Fibroblast of skin of right biceps (primary cell): ENCODE data around the gene TBPL1.

ENCODE experiments used
- DNase-seq: peaks from one replicate; pipeline ENCODE4 v3.0.0-alpha.2; 2013

Gene TBPL1

GRCh38 chr6:134010974-134011373 lies 58.0 kb downstream of the TBPL1 start:
- DNase-seq: no peak

GRCh38 chr6:134014588-134015137 lies 61.6 kb downstream of the TBPL1 start:
- DNase-seq: no peak

- DNase-seq: no peak
These were observed 62.9 kb downstream of the TBPL1 start for GRCh38 chr6:134015719-134016557.

GRCh38 chr6:134016558-134016814 lies 63.5 kb downstream of the TBPL1 start:
- no peak for DNase-seq

- no peak for DNase-seq
These were observed 67.0 kb downstream of the TBPL1 start for GRCh38 chr6:134020071-134020470.

GRCh38 chr6:134020543-134020942 lies 67.5 kb downstream of the TBPL1 start:
- no peak for DNase-seq

- no peak for DNase-seq
These were observed 67.9 kb downstream of the TBPL1 start for GRCh38 chr6:134020968-134021367.

GRCh38 chr6:134021396-134022122 lies 68.5 kb downstream of the TBPL1 start:
- DNase-seq: no peak

- no peak for DNase-seq
These were observed 69.6 kb downstream of the TBPL1 start for GRCh38 chr6:134022650-134023049.

GRCh38 chr6:134026597-134026996 lies 73.6 kb downstream of the TBPL1 start:
- no peak for DNase-seq

- no peak for DNase-seq
These were observed 75.4 kb downstream of the TBPL1 start for GRCh38 chr6:134028438-134028837.

GRCh38 chr6:134029495-134030455 lies 76.8 kb downstream of the TBPL1 start:
- peak; percentile 52 for DNase-seq

- DNase-seq: peak; percentile 41
These were observed 78.8 kb downstream of the TBPL1 start for GRCh38 chr6:134031696-134032255.

GRCh38 chr6:134034478-134034877 lies 81.5 kb downstream of the TBPL1 start:
- no peak for DNase-seq

- DNase-seq: no peak
These were observed 82.2 kb downstream of the TBPL1 start for GRCh38 chr6:134034961-134035822.

- peak; percentile 18 for DNase-seq
These were observed 82.8 kb downstream of the TBPL1 start for GRCh38 chr6:134035823-134036296.

- DNase-seq: no peak
These were observed 86.1 kb downstream of the TBPL1 start for GRCh38 chr6:134039116-134039515.
